Fibroblast of villous mesenchyme (primary cell): ENCODE measurements around the gene DDX11. TPM values are rescaled to one million over a fixed set of nuclear protein-coding genes. Genes with fewer than 3 reads are reported as not detected.
"Not testable (repeated sequence)": the region's sequence is repeated elsewhere in the genome, so short reads cannot be mapped to it uniquely, and the experiment has no call there.

Experiments used
- DNase-seq: peaks from one replicate; pipeline ENCODE4 v3.0.0-alpha.2; 2010; ENCODE audit warnings: low read depth
- H3K4me3 ChIP-seq: 2 replicates; pipeline ENCODE4 v1.5.1; 2011; ENCODE audit warnings: low read depth, mild to moderate bottlenecking, low read length
- total RNA-seq: library from RNA; depleted of rRNA; stranded (reverse); fragments of >200 nt; gene quantifications from 2 replicates; pipeline ENCODE4 v1.2.3, GENCODE V29; 2012
- TF ChIP-seq, protein P1 (sequence below): IDR thresholded peaks from 2 replicates; pipeline ENCODE4 v1.5.1; 2012; ENCODE audit warnings: low read depth, mild to moderate bottlenecking, low read length; ENCODE audit not compliant: insufficient read depth

The DDX11 gene
- total RNA-seq, 1 donor, result 18.1 TPM

DNA sequence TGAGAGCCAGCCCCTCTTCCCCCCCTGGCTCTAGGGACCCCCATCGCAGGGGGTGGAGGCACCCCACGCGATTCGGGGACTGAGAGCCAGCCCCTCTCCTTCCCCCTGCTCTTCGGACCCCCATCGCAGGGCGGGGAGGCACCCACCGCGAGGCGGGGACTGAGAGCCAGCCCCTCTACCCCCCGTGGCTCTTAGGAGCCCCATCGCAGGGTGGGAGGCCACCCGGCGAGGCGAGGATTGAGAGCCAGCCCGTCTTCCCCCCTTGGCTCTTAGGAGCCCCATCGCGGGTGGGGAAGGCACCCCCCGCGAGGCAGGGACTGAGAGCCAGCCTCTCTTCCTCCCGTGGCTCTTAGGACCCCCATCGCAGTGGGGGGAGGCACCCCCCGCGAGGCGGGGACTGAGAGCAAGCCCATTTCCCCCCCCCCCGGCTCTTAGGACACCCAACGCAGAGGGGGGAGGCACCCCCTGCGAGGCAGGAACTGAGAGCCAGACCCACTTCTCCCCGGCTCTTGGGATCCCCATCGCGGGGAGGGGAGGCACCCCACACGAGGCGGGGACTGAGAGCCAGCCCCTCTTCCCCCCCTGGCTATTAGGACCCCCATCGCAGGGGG lies 45.6 kb downstream of the DDX11 start:
- TF ChIP-seq, protein P1, sequence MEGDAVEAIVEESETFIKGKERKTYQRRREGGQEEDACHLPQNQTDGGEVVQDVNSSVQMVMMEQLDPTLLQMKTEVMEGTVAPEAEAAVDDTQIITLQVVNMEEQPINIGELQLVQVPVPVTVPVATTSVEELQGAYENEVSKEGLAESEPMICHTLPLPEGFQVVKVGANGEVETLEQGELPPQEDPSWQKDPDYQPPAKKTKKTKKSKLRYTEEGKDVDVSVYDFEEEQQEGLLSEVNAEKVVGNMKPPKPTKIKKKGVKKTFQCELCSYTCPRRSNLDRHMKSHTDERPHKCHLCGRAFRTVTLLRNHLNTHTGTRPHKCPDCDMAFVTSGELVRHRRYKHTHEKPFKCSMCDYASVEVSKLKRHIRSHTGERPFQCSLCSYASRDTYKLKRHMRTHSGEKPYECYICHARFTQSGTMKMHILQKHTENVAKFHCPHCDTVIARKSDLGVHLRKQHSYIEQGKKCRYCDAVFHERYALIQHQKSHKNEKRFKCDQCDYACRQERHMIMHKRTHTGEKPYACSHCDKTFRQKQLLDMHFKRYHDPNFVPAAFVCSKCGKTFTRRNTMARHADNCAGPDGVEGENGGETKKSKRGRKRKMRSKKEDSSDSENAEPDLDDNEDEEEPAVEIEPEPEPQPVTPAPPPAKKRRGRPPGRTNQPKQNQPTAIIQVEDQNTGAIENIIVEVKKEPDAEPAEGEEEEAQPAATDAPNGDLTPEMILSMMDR, result no peak
- DNase-seq, result no peak
- H3K4me3 ChIP-seq, result no peak overlapping the region

DNA sequence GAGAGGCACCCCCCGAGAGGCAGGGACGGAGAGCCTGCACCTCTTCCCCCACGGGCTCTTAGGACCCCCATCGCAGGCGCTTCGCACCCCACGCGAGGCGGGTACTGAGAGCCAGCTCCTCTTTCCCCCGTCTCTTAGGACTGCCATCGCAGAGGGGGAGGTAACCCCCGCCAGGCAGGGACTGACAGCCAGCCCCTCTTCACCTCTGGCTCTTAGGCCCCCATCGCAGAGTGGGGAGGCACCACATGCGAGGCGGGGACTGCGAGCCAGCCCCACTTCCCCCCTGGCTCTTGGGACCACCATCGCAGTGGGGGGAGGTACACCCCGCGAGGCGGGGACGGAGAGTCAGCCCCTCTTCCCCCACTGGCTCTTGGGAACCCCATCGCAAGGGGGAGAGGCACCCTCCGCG lies 46.1 kb downstream of the DDX11 start:
- no peak overlapping the region for H3K4me3 ChIP-seq
- TF ChIP-seq, protein P1, result no peak
- DNase-seq, result no peak

DNA sequence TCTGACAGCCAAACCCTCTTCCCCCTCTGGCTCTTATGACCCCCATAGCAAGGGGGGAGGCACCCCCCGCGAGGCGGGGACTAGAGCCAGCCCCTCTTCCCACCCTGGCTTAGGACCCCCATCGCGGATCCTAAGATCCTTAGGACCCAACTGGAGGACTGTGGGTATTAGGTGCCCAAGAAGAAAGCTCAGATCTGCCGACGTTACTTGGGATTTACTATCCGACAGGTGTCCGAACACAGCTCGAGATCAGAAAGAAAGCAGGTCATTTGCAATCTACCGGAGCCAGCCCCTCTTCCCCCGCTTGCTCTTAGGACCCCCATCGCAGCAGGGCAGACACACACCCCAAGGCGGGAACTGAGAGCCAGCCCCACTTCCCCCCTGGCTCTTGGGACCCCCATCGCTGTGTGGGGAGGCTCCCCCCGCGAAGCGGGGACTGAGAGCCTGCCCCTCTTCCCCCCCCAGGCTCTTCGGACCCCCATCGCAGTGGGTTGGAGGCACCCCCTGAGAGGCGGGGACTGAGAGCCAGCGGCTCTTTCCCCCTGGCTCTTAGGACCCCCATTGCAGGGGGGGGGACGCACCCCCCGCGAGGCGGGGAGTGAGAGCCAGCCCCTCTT lies 46.8 kb downstream of the DDX11 start:
- TF ChIP-seq, protein P1, result no peak
- no peak for DNase-seq
- no peak overlapping the region for H3K4me3 ChIP-seq

DNA sequence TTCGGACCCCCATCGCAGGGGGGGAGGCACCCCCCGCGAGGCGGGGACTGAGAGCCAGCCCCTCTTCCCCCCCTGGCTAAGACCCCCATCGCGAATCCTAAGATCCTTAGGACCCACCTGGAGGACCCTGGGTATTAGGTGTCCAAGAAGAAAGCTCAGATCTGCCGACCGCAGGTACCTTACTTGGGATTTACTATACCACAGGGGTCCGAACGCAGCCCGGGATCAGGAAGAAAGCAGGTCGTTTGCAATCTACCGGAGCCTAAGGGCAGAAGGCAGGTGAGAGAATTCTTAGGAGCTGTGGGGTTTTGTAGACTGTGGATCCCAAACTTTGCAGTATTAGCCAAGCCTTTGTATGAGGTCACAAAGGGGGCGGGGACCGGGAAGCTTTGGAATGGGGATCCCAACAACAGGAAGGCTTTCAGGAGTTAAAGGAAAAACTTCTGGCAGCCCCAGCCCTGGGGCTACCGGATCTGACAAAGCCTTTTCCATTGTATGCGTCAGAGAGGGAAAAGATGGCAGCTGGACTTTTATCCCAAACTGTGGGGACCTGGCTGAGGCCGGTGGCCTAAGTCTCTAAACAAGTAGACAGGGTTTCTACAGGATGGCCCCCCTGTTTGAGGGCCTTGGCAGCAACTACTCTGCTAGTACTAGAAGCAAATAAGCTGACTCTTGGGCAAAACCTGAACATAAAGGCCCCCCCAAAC lies 47.5 kb downstream of the DDX11 start:
- DNase-seq, H3K4me3 ChIP-seq: not testable (repeated sequence)

DNA sequence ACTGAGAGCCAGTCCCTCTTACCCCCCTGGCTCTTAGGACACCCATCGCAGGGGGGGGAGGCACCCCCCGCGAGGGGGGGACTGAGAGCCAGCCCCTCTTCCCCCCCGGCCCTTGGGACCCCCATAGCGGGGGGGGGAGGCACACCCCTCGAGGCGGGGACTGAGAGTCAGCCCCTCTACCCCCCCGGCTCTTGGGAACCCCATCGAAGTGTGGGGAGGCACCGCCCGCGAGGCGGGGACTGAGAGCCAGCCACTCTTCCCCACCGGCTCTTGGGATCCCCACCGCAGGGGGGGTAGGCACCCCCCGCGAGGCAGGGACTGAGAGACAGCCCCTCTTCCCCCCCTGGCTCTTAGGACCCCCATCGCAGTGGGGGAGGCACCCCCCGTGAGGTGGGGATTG lies 48.8 kb downstream of the DDX11 start:
- TF ChIP-seq, protein P1, result no peak
- no peak for DNase-seq

DNA sequence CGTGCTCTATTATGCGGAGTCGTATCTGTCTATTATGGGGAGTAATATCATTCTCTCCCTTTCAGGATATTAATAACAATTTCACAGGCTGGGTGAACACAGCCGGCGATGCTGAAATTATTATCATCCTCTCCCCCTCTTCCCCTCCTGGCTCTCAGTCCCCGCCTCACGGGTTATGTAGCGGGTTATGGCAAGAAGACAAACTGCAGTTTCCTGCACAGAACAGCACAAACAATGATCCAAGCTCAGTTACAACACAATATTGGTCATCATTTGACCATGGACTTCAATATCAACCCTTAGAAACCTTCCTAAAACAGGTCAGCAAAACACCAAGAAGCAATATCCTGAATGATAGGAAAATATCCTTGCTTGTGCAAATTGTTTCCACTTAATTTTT lies 50.5 kb downstream of the DDX11 start:
- DNase-seq, H3K4me3 ChIP-seq: not testable (repeated sequence)

More for the DNA sequence above, 48.8 kb downstream of the DDX11 start:
- no peak overlapping the region for H3K4me3 ChIP-seq

DNA sequence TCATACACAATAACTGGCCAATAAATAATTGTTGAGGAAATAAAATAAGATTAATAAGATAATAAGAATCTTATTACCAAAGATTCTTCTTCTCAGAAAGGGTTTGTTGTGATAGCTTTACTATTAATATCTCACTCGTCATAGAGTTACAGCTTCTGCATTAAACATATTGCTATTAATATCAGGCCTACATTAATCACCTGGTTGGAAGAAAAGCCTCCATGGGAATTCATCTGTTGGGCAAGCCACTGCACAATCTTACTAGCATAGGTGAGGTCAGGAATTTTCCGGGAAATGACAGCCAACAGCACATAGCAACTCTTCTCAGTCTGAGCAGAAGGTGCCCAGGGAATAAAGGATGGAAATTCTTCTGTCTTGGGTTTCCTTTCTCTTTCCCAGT lies 51.5 kb downstream of the DDX11 start:
- not testable (repeated sequence) for H3K4me3 ChIP-seq, DNase-seq

DNA sequence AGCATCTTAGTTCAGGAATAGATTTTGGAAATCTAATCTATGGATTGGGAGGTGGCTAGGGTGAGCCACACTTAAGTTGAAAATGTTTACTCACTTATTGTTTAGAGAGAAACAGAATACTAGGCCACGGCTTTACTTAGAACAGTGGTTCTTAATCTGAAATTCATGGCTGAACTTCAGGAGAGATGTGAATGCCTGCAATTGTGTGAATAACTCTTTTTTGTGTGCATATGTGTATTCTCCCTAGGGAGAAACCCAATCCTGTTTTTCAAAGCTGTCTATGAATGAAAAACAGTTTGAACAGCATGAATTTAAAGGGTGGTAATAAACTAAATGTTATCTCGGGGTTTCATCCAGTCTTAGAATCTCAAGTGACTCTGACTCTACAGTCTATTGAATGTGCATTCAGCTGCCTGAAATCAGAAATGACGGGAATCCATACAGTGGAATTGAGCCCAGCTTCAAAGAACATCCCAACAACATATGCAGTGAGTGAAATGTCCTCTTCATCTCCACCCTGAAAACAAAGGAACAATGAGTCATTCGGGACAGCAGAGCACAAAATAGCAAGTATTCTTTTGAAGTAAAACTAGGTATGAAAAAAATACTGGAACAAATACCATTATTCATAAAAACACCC lies 53.7 kb downstream of the DDX11 start:
- not testable (repeated sequence) for DNase-seq, H3K4me3 ChIP-seq

DNA sequence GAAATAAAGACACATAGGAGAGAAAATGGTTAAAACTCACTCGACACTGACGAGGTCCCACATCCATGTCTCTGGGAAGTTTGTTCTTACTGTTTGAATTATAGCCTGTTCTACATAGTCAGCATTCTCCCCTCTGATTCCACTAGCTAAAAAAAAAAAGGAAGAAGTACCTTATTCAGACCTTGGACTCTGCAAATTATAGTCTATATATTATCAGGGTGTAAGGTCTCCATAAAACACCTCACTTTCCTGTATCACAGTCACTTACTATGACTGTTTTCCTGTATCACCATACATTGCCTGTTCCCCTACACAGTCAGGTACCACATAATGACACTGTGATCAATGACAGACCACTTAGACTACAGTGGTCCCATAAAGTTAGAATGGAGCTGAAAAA lies 62.9 kb downstream of the DDX11 start:
- H3K4me3 ChIP-seq, DNase-seq: not testable (repeated sequence)

DNA sequence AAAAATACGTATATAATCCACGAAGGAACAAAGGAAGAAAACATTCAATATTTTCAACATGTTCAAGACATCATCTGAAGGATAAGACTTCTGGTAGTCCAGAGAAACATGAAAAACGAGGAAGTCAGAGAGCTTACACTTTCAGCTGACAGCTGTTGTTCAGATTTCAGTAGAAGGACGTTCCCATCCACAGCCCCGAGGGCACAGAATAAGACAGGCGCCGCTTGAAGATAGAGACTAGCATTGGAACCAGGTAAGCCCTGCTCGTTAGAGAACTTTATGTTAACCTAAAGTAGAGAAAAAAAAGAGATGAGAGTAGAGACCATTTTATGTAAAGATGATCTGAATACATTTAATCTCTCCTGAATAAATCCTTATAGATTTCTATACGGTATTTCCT lies 71.1 kb downstream of the DDX11 start:
- H3K4me3 ChIP-seq, DNase-seq: not testable (repeated sequence)

DNA sequence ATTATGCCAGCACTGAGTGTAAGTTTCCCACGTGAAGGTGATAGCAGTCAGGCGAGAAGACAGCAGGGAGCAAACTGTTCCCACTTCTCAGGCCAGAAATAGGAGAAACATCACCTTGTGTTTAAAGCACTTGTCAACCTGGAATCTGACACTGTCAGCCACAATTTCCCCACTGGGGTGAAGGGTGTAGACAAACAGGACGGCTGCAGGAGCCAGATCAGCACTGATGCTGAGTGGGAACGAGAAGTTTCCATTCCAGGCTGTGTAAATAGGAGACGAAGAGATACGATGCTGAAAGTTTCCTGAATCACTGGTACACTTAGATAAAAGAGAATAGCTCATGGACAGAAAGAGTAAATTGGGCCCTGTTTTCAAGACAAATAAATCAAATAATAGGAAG lies 71.6 kb downstream of the DDX11 start:
- not testable (repeated sequence) for H3K4me3 ChIP-seq, DNase-seq

DNA sequence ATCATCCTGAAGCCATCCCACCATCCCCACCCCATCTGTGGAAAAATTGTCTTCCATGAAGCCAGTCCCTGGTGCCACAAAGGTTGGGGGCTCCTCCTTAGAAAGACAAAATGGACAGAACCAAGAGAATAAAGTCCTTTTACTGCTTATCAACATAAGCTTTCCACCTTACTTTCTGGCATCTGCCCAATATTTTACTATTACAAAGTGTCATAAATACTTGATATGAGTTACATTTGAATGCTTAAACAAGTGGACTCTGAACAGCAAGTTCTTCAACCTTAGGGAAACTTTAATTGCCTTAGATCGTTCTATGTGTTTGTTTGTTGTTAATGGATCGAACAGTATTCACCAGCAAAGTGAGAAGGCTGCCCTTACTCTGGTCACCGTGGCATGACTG lies 73.8 kb downstream of the DDX11 start:
- DNase-seq, H3K4me3 ChIP-seq: not testable (repeated sequence)

DNA sequence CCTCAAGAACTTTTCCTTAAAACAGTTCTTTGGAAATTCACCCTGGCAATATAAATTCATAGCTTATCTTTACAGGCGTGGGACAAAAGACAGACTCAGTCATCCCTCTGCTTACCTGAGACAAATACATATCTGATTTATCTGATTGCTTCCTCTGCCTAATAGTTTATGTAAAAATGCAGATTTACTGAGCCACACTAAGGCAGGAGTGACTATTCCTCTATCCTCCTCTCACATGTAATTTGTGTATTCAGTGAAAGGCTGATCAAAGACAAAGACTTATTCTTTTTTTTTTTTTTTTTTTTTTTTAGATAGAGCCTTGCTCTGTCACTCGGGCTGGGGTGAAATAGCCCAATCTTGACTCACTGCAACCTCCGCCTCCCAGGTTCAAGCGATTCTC lies 77.1 kb downstream of the DDX11 start:
- H3K4me3 ChIP-seq, result not testable (repeated sequence)
- peak; percentile 22 for DNase-seq
